Measurements from ENCODE around the gene INO80D. TPM values are rescaled to one million over a fixed set of nuclear protein-coding genes. Genes with fewer than 3 reads are reported as not detected.
"Not testable (repeated sequence)": the region's sequence is repeated elsewhere in the genome, so short reads cannot be mapped to it uniquely, and the experiment has no call there.

Gene INO80D
- total and polyA plus RNA-seq, 7 donors: 1.7 to 17.7 (median 15.4) TPM

DNA sequence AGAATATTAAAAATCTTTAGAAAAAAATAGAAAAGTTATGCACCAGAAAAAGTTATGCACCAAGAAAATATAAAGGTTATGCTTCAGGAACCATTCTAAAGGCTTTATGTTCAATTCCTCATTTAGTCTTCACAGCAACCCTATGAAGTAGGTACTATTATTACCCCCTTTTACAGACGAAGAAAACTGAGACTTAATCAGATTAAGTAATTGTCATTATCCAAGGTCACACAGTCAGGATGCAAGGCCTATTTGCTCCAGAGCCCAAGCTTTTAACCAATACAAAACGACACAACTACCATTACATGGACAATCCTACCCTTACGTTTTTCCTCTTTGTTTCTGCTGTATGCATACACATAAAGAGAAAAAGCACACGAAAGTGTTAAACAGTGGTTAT, 5.0 kb downstream of the INO80D start:
- H3K9me3 ChIP-seq: no peaks in the 10 kb centered on the region
- 77 to 85% (median 77%) methylated on average over 4 of the region's 4 CpGs for WGBS, 3 donors
- H3K4me3 ChIP-seq: no peak overlapping the region
- no peaks in the 10 kb centered on the region for H3K36me3 ChIP-seq (ENCODE audit: insufficient read depth in 1 of 2, low read depth in 1 of 2)
- TF ChIP-seq, protein P1, sequence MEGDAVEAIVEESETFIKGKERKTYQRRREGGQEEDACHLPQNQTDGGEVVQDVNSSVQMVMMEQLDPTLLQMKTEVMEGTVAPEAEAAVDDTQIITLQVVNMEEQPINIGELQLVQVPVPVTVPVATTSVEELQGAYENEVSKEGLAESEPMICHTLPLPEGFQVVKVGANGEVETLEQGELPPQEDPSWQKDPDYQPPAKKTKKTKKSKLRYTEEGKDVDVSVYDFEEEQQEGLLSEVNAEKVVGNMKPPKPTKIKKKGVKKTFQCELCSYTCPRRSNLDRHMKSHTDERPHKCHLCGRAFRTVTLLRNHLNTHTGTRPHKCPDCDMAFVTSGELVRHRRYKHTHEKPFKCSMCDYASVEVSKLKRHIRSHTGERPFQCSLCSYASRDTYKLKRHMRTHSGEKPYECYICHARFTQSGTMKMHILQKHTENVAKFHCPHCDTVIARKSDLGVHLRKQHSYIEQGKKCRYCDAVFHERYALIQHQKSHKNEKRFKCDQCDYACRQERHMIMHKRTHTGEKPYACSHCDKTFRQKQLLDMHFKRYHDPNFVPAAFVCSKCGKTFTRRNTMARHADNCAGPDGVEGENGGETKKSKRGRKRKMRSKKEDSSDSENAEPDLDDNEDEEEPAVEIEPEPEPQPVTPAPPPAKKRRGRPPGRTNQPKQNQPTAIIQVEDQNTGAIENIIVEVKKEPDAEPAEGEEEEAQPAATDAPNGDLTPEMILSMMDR (IDR thresholded peaks at IDR 0.05): no peak
- peaks cover 21% of the 10 kb centered on the region for H3K4me1 ChIP-seq
- H3K27ac ChIP-seq: no peak overlapping the region
- intact Hi-C loops (cut with DNase I): no loop called here
- ATAC-seq (no peak), DNase-seq (no peak)
- no peaks in the 10 kb centered on the region for H3K27me3 ChIP-seq (ENCODE audit: insufficient read depth in 3 of 3, low read length in 2 of 3)

DNA sequence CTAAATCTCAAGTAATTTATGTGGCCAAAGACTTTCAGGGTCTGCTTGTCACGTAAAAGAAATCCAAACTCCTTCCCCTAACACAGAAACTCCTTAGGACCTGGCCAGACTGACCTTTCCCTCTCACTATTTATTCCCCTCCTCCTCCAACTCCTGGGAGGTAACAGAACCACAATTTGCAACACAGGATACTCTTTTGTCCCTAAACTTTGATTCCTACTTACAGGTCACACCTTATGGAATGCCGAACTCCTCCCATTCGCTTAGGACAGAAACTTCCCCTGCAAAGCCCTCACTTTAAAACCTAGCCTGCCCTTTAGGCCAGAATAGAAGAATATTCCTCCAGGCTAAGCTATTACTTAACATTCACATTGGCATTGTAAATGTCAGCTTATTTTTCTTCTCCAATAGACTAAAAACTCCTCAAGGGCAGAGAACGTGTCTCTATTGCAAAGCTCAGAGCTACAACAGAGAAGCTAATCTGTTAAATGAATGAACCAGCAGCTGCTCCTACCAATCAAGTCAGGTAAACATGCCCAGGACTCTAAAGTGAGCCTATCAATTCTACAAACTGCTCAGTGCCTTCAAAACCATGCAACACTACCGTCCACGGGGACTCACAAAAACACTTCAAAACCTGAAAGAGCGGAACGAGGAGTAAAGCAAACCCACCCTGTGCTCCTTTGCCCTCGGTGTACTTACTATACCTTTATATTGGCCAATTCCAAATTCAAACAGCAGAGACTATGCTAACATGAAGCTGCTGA, 6.1 kb downstream of the INO80D start:
- Histone ChIP-seq H3K9me3 (no peaks in the 10 kb centered on the region), H3K4me3 (no peak overlapping the region), H3K36me3 (ENCODE audit: insufficient read depth in 1 of 2, low read depth in 1 of 2) (no peaks in the 10 kb centered on the region), H3K27ac (no peak overlapping the region), H3K4me1 (peaks cover 21% of the 10 kb centered on the region), H3K27me3 (ENCODE audit: insufficient read depth in 3 of 3, low read length in 2 of 3) (no peaks in the 10 kb centered on the region)
- intact Hi-C loops (cut with DNase I): no loop called here
- no peak for ATAC-seq
- TF ChIP-seq, protein P1 (IDR thresholded peaks at IDR 0.05): no peak
- 63 to 75% (median 73%) methylated on average over 9 of the region's 9 CpGs for WGBS, 3 donors
- DNase-seq: no peak

DNA sequence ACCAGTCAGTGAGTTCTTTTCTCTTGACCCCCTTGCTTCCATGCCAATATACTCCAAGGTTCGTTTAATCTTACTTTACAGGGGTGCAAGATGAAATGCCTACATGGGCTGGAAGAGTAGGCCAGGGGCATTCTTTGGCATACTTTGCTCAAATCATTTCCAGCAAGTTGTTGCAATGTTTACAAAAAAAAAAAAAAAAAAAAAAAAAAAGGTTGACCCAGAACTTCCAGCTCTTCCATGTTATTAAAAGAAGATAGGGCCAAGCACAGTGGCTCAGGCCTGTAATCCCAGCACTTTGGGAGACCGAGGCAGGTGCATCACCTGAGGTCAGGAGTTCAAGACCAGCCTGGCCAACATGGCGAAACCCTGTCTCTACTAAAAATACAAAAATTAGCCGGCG, 8.1 kb downstream of the INO80D start:
- H3K4me3 ChIP-seq; H3K27me3 ChIP-seq (ENCODE audit: insufficient read depth in 3 of 3, low read length in 2 of 3); ATAC-seq; intact Hi-C loops (cut with DNase I); DNase-seq; H3K9me3 ChIP-seq; H3K36me3 ChIP-seq (ENCODE audit: insufficient read depth in 1 of 2, low read depth in 1 of 2); H3K27ac ChIP-seq: not testable (repeated sequence)
- 79 to 84% (median 83%) methylated on average over 5 of the region's 5 CpGs for WGBS, 3 donors
- H3K4me1 ChIP-seq: peaks cover 16% of the 10 kb centered on the region

DNA sequence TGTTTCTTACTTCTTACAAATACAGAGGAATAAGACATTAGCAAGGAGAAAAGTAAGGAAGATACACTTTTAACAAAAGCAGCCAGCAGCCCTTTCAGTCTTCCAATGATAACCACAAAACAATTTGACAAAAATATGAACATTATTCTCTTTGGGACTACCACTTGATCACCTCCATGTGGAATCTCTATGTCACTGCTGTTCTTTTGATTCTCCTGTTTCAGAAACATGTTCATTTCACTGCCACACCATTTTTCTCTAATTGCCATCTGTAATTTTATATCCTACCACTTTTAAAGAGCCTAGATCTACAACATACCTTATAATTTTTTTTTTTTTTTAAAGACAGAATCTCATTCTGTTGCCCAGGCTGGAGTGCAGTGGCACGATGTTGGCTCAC, 10.9 kb downstream of the INO80D start:
- H3K4me1 ChIP-seq: peaks cover 13% of the 10 kb centered on the region
- ATAC-seq (no peak), DNase-seq (no peak)
- H3K27me3 ChIP-seq (ENCODE audit: insufficient read depth in 3 of 3, low read length in 2 of 3): no peaks in the 10 kb centered on the region
- WGBS, 3 donors: 95 to 96% (median 95%) methylated on average over 1 of the region's 1 CpG
- no peaks in the 10 kb centered on the region for H3K9me3 ChIP-seq
- peaks cover 0 to 5% of the 10 kb centered on the region in 2 donors for H3K36me3 ChIP-seq (ENCODE audit: insufficient read depth in 1 of 2, low read depth in 1 of 2)
- H3K27ac ChIP-seq: no peak overlapping the region
- intact Hi-C loops (cut with DNase I): no loop called here
- H3K4me3 ChIP-seq: no peak overlapping the region
- TF ChIP-seq, protein P1 (IDR thresholded peaks at IDR 0.05): no peak

DNA sequence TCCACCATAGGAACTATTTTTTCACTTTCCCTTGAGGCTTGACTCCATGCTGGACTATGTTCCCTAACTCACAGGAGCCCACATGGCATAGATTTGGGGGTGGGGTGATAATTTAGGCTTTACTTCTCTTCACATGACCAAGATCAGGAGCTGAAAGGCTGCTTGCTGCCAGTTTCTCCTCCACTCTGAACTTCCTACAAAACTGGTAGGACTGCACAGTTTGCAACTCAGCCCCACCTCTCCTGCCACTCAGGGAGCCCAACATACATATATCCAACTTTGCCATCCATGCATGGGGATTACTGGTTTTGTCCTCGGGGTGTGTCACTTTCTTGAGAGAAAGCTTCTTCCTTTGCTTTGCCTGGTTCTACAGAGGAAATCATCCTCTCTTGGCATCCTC, 14.2 kb downstream of the INO80D start:
- H3K4me1 ChIP-seq: peaks cover 6% of the 10 kb centered on the region
- 79 to 85% (median 83%) methylated on average over 1 of the region's 1 CpG for WGBS, 3 donors
- H3K4me3 ChIP-seq: no peak overlapping the region
- no peak overlapping the region for H3K27ac ChIP-seq
- H3K36me3 ChIP-seq (ENCODE audit: insufficient read depth in 1 of 2, low read depth in 1 of 2): peaks cover 0 to 5% of the 10 kb centered on the region in 2 donors
- ATAC-seq: no peak
- no peaks in the 10 kb centered on the region for H3K27me3 ChIP-seq (ENCODE audit: insufficient read depth in 3 of 3, low read length in 2 of 3)
- no peak for DNase-seq
- intact Hi-C loops (cut with DNase I): no loop called here
- H3K9me3 ChIP-seq: no peaks in the 10 kb centered on the region
- TF ChIP-seq, protein P1 (IDR thresholded peaks at IDR 0.05): no peak
